ENCODE measurements around the gene RETREG2.

Gene RETREG2

DNA sequence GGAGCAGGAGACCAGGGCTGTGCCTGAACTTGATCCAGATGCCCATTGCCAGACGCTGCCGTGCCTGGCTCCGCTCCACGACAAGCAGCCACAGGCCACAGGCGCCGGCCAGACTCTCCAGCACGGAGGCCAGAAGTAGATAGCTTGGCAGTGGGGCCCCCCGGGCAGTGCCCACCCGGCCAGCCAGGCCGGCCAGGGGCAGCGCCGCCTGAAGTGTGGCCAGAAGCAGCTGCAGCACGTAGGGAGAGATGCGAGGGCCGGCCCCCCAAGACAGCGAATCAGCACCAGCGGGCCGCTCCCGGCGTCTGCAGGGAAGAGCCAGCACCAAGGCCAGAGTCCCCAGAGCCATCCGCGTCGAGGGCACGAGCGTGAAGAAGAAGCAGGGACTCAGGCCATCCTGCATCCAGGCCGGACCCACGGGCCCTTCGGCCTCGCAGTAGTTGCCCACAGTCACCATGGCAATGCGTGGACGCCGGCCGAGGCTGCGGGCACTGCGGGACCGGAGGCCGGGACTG lies 40.2 kb downstream of the RETREG2 start:
- no peak for DNase-seq

DNA sequence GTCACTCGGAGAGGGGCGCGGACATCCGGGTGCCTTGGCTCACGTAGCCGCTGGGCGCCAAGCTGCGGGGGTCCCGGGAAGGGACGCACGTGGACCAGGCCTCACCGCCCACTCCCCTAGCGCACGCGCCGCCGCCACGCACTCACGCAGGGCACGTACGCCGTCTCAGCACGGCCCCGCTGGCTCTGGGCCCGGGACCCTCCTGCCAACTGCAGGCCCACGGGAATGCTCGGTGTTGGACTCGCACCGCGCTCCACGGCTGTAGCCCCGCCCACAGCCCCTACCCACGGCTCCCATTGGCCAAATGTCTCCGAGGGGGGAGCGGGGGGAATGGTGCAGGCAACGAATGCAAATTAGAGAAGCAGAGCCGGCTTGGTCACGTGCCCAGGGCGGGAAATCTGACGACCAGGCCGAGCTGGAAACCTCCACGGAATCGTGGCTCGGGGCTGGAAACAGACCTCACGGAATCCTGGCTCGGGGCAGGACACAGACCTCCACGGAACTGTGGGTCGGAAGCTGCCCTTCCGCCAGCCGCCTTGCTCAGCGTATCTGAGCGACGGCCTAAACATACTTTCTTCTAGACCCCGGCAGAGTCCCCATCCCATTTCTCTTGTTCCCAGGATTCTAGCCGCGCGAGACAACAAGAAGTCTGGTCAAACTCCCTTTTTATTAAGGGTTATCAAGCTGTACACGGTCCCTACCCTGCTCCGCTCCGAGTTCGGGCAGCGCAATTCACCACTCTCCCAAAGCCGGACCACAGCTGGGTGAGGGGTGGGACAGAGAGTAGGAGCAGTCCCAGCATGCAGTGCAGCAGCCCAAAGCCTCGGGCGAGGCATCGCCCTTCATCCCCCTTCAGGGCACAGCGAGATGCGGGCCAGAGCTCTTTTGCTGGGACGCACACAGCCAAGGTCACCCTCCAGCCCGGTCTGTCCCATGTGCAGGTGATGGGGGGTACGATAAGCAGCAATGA lies 40.9 kb downstream of the RETREG2 start, which contains the start of gene ABCB6:
Gene ABCB6 (minus strand): TSS at position 227 of the 970 bp plus-strand sequence. CDS start 285 bp downstream, outside the sequence.
- no peak for DNase-seq

DNA sequence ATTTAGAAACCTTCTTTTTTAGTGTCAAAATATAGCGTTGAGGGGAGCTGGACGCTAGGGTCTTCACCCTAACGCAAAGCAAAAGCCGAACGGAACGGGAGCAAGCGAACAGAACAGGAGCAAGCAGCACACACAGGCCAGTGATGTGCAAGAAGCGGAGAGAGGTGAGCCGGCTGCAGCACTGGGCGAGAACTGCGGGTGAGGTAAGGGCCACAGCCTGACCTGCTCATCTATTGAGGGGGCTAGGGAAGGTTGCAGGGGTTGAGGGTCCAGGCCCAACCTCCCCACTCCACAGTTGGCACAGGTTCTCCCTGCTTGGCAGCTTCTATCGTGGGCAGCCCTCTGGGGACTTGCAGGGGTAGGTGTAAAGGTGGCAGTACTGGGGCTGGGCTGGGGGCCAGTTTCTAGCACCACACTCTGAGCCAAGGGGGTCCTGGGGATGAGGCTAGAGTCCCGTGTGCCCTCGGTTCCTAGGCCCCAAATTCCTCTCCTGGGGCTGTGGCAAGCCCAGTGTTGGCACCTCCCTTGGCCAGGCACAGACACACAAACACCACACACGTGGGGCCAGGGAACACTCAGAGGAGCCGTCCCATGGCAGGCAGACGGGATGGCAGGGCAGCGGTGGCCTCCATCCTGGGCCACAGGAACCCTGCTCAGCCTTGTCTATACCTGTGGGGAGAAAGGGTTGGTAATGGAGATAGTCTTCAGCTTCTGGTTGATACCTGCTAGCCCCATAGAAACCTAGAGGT lies 41.9 kb downstream of the RETREG2 start:
- no peak for DNase-seq

DNA sequence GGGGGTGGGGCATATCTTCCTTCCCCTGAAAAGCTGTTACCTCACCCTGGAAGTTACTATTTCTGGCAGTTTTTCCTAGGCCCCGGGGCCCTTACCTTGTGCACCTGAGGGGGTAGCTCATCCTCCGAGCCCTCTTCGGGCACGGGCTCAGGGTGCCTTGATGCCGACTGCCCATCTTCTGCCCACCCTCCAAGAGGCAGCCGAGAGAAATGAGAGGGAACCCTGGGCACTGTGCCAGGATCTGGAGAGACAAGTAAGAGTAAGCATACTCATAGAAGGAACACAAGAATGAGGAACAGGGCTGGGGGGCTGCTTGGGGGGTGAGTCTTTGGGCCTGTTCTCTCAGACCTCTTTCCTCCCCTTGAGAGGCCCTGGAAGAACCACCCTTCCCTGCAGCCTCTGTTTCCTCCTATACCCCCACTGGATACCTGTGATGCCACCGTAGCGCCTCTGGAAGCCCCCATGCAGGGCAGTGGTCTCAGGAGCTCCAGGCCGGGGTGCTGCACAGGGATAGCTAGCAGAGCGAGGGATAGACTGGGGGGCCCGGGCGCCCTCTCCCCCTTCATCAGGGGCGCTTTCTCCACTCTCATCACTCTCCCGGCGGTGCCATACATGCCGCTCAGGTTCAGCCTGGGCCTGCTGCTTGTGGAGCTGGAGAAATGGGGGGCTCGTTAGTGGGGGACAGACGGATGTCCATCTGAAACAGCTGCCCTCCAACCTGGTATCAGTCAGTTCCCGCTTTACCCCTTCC lies 42.8 kb downstream of the RETREG2 start:
- no peak for DNase-seq

DNA sequence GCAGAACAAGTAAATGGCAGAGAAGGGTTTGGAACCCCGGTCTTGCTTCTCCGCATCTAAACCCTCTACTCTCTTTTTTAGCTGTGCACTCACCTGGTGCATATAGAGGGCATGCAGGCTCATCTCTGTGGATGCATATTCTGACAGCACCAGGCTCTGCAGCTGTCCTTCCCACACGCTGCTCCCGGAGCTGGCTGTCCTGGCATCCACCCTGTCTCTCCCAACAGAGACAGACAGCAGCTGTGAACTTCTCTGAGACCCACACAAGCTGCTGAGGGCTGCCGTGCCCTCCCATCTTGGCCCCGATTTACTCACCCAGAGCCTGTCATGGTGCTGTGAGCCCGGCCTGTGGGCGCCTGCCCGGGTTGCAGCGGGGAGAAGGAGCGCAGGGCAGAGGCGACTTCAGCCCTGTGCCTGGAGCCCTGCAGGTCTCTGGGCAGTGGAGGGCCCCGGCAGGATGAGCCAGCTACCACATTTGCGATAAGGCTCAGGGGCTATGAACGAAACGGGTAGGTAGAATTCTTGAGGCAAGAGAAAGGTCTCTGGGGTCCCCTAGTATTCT lies 44.0 kb downstream of the RETREG2 start:
- DNase-seq: no peak

DNA sequence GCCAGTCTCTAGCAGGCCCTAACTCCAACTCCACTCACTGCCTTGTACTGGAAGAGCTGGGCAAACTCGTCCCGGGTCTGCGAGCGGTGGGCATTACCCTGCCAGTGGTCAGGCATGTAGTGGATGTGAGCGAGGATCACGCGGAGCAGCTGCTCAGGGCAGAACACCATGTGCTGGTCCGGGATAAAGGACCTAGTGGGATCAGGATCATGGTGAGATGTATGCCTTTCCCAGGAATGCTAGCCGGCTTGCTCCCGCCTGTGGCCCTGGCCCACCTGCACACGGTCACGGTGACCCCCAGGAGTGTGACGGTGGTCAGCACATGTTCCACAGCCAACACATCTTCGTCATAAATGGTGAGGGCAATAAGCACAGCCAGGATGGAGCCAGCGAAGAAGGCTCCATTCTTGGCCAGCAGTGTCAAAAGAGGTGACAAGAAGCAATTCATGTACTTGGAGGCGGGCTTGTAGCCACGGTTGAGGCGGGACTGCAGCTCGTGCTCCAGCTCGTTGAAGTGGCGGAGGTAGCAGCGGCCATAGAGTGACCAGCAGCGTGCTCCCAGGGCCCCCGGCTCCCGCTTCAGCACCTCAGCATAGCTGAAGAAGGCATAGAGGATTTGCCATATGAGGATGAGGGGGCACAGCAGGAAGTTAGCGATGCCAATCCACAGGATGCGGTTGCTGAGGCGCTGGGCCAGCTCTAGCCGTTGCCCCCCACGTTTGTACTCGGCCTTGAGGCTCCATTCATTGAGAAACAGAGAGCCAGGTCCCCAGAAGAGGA lies 45.9 kb downstream of the RETREG2 start:
- DNase-seq: no peak

DNA sequence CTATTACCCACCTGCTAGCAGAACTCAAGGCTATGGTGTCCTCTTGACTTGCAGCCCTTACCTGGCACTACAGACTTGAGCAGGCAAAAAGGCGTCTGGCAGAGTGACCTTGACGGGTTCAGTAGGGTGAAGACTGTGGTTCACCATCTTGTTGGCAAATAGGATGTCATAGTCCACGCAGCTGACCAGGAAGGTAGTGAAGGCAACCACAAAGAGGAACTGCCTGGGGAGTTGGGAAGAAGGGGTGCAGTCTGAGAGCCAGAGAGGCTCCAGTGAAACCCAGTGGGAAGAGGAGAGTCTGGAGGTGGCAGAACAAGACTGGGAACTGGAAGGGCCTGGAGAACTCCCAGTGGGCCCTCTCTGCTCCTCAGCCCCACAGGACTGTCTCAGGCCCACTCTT lies 47.3 kb downstream of the RETREG2 start:
- DNase-seq: peak; percentile 84

DNA sequence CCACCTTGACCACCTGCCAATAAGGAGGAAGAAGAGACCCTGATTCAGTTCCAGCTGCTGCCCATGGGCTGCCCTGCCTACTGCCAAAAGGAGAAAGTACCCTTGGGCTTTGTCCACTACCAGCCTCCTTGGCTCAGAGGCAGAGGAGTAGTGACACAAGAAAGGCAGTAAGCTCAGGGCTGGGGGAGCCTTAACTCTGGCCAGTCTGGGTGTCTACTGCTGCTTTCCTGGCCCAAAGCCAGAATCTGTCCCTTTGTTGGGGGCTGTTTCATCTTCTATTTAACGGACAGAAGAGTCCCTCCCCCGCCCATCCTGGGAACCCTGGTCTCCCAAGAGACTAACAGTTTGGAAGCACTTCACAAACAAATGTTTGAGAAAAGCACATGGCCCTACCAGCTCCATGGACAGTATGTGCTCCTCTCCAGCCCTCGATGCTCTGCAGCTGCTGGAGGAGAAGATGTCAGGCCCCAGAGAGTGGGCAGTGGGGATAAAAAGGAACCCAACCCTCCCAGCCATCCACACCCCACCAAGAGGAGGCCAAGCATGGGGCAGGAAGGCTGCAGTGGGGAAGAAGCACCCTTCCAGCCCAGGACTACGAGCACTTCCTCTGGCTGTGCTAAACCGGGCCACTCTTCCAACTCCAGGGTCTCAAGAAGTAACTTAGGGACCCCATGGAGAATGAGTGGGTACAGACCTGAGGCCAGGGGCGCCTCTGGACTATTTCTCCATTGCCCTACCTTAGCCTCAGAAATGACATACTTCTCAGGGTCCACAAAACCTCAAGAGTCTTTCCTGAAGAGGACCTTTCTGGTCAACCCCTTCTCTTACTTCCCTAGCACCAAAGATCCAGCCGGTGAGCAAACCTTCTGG lies 50.2 kb downstream of the RETREG2 start:
- no peak for DNase-seq

DNA sequence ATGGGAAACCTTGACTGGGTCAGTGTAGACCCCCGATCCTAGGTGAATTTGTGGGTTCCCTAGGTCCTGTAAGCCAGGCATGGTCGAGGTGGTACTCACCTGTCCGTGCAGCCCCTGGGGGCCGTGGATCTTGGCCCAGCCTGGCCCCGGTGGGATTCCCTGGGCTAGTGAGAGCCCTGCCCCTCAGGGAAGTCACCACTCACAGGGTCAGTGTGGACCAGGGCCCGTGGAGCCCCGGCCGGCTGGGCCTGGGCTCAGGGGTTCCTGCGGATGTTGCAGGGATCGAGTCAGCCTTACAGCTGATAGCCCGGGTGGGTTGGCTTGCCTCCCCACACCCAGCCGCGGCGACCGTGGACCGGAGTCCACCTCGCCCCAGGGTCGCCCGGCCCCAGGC lies 50.8 kb downstream of the RETREG2 start:
- DNase-seq: no peak

DNA sequence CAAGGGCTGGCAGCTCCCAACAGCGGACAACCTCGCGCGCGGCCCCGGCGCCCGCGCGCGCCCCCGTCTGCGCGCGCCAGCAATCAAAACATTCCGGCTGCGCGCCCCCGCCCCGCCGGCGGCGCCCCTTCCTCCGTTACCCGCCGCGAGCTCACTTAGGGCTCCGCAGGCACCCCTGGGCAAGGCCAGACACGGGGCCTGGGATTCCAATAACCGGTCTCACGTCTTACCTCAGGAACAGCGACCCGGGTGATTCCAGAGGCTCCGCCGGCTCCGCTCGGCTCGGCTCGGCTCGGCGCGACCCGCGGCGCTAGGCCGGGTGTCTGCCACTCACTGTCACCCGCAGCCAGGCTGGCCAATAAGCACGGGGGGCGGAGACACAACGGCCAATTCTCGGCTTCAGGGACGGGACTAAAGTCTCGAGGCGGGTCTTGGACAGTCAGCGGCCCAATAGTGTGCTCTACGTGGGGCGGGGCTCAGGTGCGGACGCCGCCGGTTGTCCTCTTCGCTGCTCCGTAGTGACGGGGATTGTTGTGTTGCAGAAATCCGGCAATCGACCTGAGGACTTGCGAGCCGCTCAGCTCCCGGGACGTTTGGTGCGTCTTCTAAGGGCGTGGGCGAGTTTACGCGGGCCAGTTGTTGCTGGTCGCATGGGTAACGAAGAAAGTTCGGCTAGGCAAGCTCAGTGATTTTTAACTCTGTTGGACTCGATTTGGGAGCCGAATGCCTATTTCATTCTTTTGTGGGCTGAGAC lies 51.4 kb downstream of the RETREG2 start, which contains the start of the genes ANKZF1 and ATG9A:
Gene ANKZF1 (plus strand): TSS at position 502 of the 754 bp plus-strand sequence. CDS start 452 bp downstream, outside the sequence.
Gene ATG9A (minus strand): TSS at position 332 of the 754 bp plus-strand sequence. CDS start 1,612 bp downstream, outside the sequence.
- DNase-seq: peak; percentile 98

DNA sequence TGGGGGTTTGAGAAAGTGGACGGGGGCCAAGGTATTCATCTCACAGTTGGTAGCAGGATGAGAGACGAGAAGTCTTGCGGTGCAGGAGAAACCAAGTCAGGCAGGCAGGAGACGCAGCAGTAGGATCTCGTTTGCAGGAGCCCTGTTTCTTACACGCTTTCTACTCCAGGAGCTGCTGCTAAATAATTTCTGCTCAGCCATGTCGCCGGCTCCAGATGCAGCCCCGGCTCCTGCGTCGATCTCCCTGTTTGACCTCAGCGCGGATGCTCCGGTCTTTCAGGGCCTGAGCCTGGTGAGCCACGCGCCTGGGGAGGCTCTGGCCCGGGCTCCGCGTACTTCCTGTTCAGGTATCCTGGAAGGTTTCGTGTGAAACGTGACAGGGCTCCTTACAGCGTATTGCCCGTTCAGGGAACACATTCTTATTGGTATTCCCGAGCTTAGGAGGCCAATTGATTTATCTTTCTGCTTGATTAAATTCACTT lies 52.0 kb downstream of the RETREG2 start:
- no peak for DNase-seq

DNA sequence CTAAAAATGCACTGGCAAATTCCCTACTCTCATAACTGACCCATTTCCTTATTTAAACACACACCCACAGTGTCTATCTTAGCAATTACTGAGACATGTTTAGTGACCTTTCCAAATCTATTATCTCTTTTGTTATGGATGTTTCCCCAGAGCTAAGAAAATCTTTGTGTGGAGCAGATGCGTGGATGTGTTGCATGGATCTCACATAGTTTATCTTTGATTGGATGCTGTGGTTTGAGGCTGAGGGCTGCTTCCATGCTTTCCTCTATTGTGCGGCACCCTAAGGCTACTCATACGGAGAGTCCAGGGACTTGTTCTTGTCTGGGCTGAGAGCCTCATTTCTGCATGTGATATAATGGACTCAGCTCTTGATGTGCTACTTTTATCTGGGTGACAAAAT lies 56.3 kb downstream of the RETREG2 start:
- no peak for DNase-seq
